Testis (tissue), 2 donors: ENCODE data around the gene ANKRD16.

Experiments
- CTCF ChIP-seq, 3 experiments: fragments of 450-650 bp in 2 of 3; fragments of 200-600 bp in 1 of 3; sonication (generic) in 1 of 3; IDR thresholded peaks; one replicate each; pipeline ENCODE4 v1.5.1; 2016 to 2019; ENCODE audit warnings: antibody characterized with exemption in 3 of 3, mild to moderate bottlenecking in 2 of 3, moderate library complexity in 1 of 3
- POLR2A ChIP-seq: fragments of 450-650 bp; IDR thresholded peaks from one replicate; pipeline ENCODE4 v1.6.1; 2017; ENCODE audit warnings: antibody characterized with exemption, mild to moderate bottlenecking, moderate library complexity

DNA sequence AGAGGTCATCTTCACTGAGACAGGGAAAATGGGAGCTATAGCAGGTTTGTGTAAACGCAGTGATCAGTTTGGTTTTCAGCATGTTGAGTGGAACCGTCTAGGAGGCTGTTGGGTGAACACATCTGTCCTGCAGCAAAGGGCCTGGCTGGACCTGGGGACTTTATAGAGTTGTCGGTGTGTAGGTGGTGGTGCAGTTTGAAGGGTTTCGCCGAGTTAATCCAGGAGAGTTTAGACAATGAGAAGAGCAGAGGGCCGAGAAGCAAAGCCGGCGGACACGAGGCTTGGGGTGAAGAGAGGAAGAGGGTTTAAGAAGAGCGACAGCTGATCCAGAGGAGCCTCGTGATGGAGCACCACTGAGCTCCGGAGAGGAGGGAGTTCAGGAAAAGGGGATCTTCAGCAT is 48.6 kb upstream of the ANKRD16 start:
- TF ChIP-seq CTCF (IDR thresholded peaks at IDR 0.05) (no peak), POLR2A (no peak)
